Middle frontal gyrus (tissue), 1 donor: ENCODE measurements around the gene DNAH2.

Experiments
- DNase-seq: peaks from one replicate; pipeline ENCODE4 v3.0.0-alpha.2; 2015; ENCODE audit warnings: low spot score; ENCODE audit errors: extremely low spot score

Gene DNAH2

DNA sequence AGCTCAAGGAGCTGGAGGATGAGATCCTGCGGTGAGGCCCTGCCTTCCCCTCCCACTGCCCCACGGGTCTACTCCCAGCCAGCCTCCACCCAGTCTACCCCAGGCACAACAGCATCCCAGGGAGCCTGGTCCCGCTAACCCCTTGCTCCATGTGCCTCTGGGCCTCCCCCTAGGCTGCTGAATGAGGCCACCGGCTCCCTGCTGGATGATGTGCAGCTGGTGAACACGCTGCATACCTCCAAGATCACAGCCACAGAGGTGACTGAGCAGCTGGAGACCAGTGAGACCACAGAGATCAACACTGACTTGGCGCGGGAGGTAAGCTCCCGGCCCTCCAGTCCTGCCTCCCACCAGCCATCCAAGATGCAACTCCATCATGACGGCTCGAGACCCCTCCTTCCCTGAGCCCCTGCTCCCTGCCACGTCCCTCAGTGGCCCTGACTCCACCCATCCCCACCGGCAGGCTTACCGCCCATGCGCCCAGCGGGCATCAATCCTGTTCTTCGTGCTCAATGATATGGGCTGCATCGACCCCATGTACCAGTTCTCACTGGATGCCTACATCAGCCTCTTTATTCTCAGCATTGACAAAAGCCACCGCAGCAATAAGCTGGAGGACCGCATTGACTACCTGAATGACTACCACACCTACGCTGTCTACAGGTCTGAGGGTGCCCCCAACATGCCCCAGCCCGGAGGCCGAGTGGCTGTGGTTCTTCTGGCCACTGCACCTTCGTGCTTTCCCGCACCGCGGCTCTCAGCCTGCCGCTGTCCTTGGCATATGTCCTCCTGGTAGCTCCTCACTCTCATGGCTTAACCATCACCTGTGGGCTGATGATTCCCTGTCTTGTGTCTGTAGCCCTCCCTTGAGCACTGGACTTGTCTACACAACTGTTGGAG lies 101.5 kb downstream of the DNAH2 start:
- no peak for DNase-seq

GRCh38 chr17:7820231-7820630 lies 102.7 kb downstream of the DNAH2 start:
- DNase-seq, result no peak

DNA sequence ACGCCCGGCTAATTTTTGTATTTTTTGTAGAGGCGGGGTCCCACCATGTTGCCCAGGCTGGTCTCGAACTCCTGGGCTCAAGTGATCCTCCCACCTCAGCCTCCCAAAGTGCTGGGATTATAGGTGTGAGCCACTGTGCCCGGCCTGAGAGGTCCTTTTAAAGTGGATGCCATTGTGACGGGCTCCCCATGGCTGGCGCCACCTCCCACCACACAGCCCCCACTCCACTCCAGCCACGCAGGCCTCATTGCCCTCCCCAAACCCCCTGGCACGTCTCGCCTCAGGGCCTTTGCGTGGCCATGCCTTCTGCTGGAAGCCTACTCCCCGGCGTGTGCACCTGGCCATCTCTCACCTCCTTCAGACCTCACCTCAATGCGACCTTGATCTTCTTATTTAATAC lies 104.6 kb downstream of the DNAH2 start:
- DNase-seq, result no peak

DNA sequence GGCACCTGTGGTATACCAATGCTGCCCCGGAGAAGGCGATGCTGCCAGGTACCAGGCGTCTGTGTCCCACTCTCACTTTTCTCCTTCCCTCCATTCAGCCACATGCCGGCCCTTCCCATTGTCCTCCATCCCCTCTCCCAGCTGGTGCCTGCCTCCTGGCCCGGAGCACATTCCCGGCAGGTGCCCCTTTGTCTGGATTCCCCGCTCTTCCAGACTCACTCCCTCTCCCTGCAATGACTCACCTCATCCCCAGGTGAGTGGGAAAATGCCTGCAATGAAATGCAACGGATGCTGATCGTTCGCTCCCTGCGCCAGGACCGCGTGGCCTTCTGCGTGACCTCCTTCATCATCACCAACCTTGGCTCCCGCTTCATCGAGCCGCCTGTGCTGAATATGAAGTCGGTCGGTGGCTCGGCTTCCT lies 106.0 kb downstream of the DNAH2 start:
- DNase-seq, result no peak

DNA sequence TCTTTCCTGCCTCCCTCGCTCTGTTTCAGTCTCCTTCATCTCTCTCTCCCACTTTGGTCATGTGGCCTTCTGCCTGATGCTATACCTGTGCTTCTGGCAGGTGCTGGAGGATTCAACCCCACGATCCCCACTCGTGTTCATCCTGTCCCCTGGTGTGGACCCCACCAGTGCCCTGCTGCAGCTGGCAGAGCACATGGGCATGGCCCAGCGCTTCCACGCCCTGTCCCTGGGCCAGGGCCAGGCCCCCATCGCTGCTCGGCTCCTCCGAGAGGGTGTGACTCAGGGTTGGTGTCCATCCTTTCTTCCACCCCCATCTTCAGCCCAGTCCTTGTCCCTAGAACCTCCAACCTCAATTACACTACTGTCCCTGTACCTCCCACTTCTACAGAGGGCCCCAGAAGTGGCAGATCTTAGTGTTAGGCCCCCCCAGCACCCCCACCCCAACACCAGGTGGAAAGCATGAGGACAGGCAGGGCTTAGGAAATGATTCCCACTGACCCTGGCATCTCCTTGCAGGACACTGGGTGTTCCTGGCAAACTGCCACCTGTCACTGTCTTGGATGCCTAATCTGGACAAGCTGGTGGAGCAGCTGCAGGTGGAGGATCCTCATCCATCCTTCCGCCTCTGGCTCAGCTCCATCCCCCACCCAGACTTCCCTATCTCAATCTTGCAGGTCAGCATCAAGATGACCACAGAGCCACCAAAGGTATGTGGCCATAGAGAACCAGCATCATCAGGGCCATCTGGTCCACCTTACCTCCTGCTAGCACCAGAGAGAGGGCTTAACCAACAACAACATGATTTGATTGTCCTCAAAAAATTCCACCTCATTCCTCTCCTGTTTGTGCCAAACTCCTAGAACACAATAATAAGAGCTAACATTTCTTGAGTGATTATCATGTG lies 106.7 kb downstream of the DNAH2 start:
- no peak for DNase-seq

DNA sequence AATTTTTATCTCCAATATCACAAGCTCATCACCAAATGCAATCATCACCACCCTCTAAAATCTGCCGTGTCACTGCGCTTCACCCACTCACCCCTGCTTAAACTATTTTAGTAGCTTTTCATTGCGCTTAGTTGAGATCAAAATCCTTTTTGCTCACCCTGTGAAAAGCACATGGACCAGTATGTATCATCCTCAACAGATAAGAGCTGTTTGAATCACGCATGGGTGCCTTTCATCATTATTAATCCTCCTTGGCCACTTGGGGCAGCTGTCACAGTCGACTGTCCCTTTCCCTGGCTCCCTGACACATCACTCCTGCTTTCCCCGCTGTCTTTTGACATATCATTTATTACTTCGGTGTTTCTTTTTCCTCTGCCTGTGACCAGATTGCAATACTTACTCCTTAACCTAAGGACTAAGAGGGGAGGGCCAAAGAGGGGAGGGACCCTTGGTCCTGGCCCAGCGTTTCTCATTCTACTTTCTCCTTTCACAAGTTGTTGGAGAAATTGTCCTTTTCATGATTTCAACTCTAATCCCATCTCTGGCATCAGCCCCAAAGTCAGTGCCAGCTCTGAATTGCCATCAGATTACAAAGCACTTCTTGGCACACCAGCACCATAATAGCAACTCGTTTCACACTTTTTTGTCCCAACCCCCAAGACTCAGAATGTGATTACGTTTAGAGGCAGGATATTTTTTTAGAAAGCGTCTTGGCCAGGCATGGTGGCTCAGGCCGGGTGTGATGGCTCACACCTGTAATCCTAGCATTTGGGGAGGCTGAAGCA lies 107.9 kb downstream of the DNAH2 start:
- no peak for DNase-seq

- DNase-seq, result no peak
Measured at GRCh38 chr17:7830616-7831015, 113.1 kb downstream of the DNAH2 start.

DNA sequence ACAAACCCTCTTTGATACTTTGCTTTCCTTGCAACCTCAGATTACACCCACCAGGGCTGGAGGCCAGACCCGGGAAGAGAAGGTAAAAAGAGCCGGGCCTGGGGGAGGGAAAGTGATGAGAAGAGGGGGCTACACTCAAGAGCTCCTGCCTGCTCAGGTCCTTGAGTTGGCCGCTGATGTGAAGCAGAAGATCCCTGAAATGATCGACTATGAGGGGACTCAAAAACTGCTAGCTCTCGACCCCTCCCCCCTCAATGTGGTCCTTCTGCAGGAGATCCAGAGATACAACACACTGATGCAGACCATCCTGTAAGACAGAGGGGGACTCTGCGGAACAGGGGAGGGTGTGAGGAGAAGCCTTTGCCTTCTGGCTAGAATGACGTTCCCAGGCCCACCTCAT lies 113.7 kb downstream of the DNAH2 start:
- DNase-seq, result no peak

DNA sequence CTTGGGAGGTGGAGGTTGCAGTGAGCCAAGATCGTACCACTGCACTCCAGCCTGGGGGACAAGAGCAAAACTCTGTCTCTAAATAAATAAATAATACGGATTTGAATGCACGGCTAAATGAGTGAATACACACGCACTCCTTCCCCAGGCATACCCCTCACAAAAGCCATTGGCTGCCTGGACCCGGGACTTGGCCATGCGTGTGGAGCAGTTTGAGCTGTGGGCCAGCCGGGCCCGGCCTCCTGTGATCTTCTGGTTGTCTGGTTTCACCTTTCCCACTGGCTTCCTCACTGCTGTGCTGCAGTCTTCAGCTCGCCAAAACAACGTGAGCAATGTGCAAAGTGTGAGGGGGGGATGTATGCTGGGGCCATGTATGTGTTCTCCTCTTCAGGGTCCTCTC lies 114.9 kb downstream of the DNAH2 start:
- no peak for DNase-seq

DNA sequence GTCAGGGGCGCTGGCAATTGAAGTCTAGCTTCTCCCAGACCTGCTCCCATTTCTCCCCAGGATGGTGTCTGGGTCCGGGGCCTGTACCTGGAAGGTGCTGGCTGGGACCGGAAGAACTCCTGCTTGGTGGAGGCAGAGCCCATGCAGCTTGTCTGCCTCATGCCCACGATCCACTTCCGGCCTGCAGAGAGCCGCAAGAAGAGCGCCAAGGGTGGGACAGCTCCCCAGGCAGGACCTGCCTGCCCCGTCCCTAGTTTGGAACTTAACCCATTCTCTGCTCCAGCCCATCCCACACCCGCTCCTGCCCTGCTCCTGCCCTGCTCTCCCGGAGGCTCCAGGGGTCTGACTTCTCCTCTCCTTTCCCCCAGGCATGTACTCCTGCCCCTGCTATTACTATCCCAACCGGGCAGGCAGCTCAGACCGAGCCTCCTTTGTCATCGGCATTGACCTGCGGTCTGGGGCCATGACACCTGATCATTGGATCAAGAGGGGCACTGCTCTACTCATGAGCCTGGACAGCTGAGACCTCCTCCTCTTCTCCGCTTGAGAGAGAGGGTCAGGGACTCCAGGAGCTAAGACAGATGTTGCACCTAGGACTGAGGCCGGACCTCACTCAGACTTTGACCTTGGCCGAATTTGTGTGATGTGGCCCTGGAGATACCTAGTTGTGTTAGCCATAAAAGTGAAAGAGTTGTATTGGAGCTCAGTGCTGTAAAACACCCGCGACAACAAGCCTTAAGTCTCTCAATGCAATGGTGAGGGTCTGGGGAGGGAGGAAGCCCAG lies 115.7 kb downstream of the DNAH2 start:
- DNase-seq, result no peak

DNA sequence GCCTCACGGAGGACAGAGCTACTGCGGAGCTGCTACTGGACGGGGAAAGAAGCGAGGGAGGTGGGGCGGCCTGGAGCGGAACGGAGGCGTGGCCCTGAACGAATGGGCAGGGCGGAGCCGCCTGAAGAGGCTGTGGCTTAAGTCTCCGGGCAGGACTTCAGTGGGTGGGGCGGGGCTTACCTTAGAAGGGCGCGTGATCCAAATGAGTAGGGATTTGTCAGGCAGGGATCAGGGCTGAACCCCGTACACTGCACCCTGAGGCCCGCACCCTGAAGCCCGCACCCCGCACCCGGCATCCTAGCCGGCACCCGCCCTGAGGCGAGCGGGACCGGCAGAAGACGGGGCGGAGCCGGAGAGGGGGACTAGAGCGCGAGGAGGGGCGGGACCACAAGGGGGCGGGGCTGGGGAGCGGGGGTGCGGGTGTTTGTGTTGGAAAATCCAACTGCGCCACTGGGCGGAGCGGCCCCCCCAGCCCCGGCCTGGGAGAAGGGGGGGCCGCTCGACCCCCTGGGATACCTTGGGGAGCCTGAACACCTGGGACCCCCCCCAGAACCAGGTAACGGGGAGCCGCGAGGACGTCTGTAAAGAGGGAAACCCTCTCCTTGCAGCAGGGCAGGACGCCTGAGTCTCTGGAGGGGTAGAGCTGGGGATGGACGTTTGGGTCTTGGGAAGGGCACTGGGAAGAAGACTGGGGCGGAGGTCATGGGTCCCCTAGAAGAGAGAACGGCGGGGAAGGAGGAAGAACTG lies 116.4 kb downstream of the DNAH2 start, which contains the start of gene KDM6B:
TSS of gene KDM6B (plus strand) at position 423 of the 747 bp plus-strand sequence. CDS start 11,338 bp downstream, outside the sequence.
- peak; percentile 72 for DNase-seq

DNA sequence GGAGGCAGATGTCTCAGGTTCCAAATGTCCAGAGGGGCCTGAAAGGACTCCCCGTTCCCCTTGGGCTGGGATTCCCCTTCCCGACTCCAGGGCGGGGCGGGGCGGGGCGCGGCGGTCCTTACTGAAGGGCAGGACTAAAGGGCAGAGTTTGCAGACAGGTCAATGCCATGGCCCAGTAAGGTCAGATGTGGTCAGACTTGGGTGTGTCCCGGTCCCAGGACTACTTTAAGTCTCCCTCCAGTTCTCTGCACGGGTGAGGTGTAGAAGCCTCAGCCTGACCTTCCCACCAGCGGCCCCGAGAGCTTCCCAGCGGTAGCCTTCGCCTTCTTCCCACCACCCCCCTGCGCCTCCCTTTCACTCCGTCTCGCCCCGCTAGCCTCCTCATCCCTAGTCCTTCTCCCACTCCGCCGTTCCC lies 117.0 kb downstream of the DNAH2 start:
- peak; percentile 2 for DNase-seq

DNA sequence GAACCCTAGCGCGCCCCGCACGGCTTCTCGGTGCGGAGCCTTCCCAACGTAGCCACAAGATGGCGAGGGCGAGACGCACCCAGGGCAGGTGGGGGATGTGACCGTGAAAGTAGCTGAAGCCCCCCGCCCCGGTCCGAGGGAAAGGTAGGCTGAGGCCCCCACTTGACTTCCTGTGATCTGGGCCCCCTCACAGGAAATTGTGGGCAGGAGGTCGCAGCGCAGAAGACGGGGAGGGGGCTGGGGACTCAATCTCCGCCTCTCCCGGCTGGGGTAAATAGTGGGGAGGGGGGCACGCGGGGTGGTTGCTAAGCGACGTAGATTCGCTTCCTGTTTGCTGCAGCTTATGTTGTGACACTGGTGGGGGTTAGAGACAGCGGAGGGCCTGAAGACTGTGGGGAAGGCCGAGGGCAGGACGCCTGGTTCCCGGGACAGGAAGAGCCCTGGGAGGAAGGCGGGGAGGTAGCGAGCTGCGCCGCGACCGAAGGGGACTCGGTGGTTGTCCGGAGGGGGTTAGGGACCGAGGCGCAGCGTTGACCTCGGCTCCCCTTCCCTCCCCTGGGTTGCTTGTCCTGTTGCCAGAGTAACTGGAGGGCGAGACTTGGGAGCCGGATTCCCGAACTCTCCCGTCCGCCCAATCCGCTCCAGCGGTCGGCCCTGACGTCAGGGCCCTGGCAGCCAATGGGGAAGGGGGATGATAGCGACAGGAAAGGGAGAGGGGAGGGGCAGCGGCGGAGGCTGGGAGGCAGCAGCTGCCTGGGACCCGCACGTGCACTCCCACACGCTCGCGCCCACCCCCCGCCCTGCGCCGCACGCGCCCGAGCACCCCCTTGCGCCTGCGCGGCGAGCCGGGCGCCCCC lies 117.6 kb downstream of the DNAH2 start:
- peak; percentile 96 for DNase-seq

- peak; percentile 52 for DNase-seq
Measured at GRCh38 chr17:7835814-7836595, 118.5 kb downstream of the DNAH2 start.

GRCh38 chr17:7836596-7837407 lies 119.3 kb downstream of the DNAH2 start:
- no peak for DNase-seq

DNA sequence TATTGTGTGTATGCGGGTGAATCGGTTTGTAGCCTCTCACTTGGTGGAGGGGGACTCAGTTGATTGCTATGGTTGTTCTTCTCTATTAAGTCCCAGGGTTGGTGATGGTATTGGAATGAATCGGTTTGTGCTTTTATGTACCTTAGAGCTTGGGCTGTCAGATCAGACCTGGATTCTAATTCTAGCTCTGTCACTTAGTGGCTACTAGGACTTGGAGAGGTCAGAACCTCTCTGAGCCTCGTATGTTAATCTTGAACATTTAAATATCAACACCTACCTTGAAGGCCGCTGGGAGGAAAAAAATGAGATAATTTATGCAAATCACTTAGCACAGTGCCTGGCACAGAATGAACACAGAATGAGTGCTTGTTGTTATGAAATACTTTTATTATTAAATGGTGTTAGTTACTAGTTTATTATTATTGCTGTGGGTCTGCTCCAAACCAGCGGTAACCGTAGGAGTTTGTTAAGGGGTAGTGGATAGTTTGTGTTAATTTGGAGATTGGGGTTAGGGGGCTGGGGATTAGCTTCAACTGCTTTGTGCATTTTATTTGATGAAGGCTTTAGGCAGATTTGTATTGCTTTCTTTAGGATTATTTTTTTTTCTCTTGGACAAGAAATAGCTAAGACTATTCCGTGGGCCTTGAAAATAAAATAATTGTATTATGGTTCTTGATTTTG lies 120.0 kb downstream of the DNAH2 start:
- DNase-seq, result no peak
